Testis (tissue), 2 donors: ENCODE measurements around the gene CLPX.

ENCODE experiments used
- POLR2A ChIP-seq: fragments of 450-650 bp; IDR thresholded peaks from one replicate; pipeline ENCODE4 v1.6.1; 2017; ENCODE audit warnings: antibody characterized with exemption, mild to moderate bottlenecking, moderate library complexity
- TF ChIP-seq, protein P1 (sequence below), 3 experiments: fragments of 450-650 bp in 2 of 3; fragments of 200-600 bp in 1 of 3; sonication (generic) in 1 of 3; IDR thresholded peaks; one replicate each; pipeline ENCODE4 v1.5.1; 2016 to 2019; ENCODE audit warnings: antibody characterized with exemption in 3 of 3, mild to moderate bottlenecking in 2 of 3, moderate library complexity in 1 of 3

DNA sequence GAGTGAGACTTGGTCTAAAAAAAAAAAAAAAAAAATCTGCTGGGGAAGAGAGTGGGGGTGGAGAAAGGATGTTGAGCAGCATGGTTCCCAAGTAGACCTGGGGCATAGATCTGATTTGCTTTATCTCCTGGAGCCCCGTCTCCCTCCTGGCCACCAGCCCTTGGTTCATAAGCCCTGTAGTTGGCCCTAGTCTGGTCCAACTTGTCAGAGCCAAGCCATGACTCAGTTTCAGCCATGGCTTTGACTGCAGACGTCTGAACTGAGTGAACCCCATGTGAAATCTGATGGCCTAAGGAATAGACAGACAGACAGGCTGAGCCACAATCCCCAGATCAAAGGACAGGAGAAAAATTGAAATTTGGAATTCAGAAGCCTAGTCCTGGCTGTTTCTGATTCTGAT lies 28.1 kb upstream of the CLPX start:
- TF ChIP-seq, protein P1, sequence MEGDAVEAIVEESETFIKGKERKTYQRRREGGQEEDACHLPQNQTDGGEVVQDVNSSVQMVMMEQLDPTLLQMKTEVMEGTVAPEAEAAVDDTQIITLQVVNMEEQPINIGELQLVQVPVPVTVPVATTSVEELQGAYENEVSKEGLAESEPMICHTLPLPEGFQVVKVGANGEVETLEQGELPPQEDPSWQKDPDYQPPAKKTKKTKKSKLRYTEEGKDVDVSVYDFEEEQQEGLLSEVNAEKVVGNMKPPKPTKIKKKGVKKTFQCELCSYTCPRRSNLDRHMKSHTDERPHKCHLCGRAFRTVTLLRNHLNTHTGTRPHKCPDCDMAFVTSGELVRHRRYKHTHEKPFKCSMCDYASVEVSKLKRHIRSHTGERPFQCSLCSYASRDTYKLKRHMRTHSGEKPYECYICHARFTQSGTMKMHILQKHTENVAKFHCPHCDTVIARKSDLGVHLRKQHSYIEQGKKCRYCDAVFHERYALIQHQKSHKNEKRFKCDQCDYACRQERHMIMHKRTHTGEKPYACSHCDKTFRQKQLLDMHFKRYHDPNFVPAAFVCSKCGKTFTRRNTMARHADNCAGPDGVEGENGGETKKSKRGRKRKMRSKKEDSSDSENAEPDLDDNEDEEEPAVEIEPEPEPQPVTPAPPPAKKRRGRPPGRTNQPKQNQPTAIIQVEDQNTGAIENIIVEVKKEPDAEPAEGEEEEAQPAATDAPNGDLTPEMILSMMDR (IDR thresholded peaks at IDR 0.05) = no peak
- TF ChIP-seq POLR2A = no peak
